Suprapubic skin (tissue), 4 donors: ENCODE results near the gene UBAP1L.
A peak's percentile ranks its signal among the peaks of the same experiment; 100 is the strongest.

Experiments
- CTCF ChIP-seq, 2 donors: fragments of 200-600 bp in 1 of 2; fragments of 450-650 bp in 1 of 2; sonication (generic) in 1 of 2; IDR thresholded peaks; one replicate each; pipeline ENCODE4 v1.5.1; 2016 to 2019; ENCODE audit warnings: antibody characterized with exemption in 2 of 2, mild to moderate bottlenecking in 1 of 2, moderate library complexity in 1 of 2
- EP300 ChIP-seq: sonication (generic); formaldehyde crosslinking; IDR thresholded peaks from one replicate; pipeline ENCODE4 v1.6.1; 2017; ENCODE audit warnings: antibody characterized with exemption
- POLR2A ChIP-seq, 2 donors: fragments of 450-650 bp; IDR thresholded peaks; one replicate each; pipeline ENCODE4 v1.6.1; 2017; ENCODE audit warnings: antibody characterized with exemption in 2 of 2, mild to moderate bottlenecking in 2 of 2, moderate library complexity in 2 of 2
- POLR2AphosphoS5 ChIP-seq, 3 donors: sonication (generic); formaldehyde crosslinking; IDR thresholded peaks; one replicate each; pipeline ENCODE4 v1.6.1; 2017; ENCODE audit warnings: antibody characterized with exemption in 3 of 3

GRCh38 chr15:65133548-65134200 lies 18.7 kb upstream of the UBAP1L start, which contains the start of gene PDCD7:
- TF ChIP-seq CTCF (IDR thresholded peaks at IDR 0.05) (no peak), POLR2A (IDR thresholded peaks at IDR 0.05) (peak in 1 of 2 donors; percentile 64), POLR2AphosphoS5 (IDR thresholded peaks at IDR 0.05) (peak; percentile 23 to 75 (median 41)), EP300 (no peak)
